H1 (cell line): ENCODE results near the gene ITPR1. TPM values are rescaled to one million over a fixed set of nuclear protein-coding genes. Genes with fewer than 3 reads are reported as not detected.

Experiments
- CTCF ChIA-PET: fragments of 300-600 bp; sonication (Branson Sonifier 250); formaldehyde crosslinking; loops from one replicate; lab custom pipeline; 2021; ENCODE audit not compliant: partially characterized antibody; lab: Charles Lee
- POLR2A ChIA-PET: fragments of 300-600 bp; sonication (Branson Sonifier 250); formaldehyde crosslinking; loops from one replicate; lab custom pipeline; 2021; ENCODE audit warnings: inconsistent platforms; ENCODE audit not compliant: partially characterized antibody; lab: Charles Lee
- DNase-seq, 2 experiments: peaks; one replicate each; pipeline versions ENCODE4 v3.0.0 to v3.0.0-alpha.2; 2010 to 2022; ENCODE audit warnings: low spot score in 2 of 2, low read depth in 1 of 2, mixed read lengths in 1 of 2
- FAIRE-seq: peaks from 2 replicates; lab custom pipeline; 2011; peaks lifted over from hg19 to GRCh38; lab: Jason Lieb, UNC
- H2AFZ ChIP-seq: 2 replicates; pipeline ENCODE4 v1.8.1; 2012; ENCODE audit warnings: low read length, inconsistent platforms
- H2AK5ac ChIP-seq: 2 replicates; pipeline ENCODE4 v1.6.1; 2013; ENCODE audit warnings: low read depth, low read length
- H2BK120ac ChIP-seq: replicated peaks from 2 replicates; pipeline ENCODE3; 2013; ENCODE audit warnings: low read depth, low read length, inconsistent platforms
- H2BK12ac ChIP-seq: 2 replicates; pipeline ENCODE4 v1.6.1; 2013; ENCODE audit warnings: low read depth, low read length
- H2BK15ac ChIP-seq: 2 replicates; pipeline ENCODE4 v1.6.1; 2013; ENCODE audit warnings: low read length
- H2BK20ac ChIP-seq: 2 replicates; pipeline ENCODE4 v1.6.1; 2013; ENCODE audit warnings: low read length
- H2BK5ac ChIP-seq: 2 replicates; pipeline ENCODE4 v1.6.1; 2013; ENCODE audit warnings: low read depth, low read length
- H3K14ac ChIP-seq: 2 replicates; pipeline ENCODE4 v1.6.1; 2013; ENCODE audit warnings: inconsistent platforms; ENCODE audit not compliant: insufficient read length
- H3K18ac ChIP-seq: 2 replicates; pipeline ENCODE4 v1.6.1; 2013; ENCODE audit warnings: low read length; ENCODE audit errors: extremely low read depth
- H3K23ac ChIP-seq: 2 replicates; pipeline ENCODE4 v1.6.1; 2013; ENCODE audit warnings: inconsistent platforms; ENCODE audit not compliant: insufficient read length
- H3K23me2 ChIP-seq: 2 replicates; pipeline ENCODE4 v1.6.1; 2013; ENCODE audit warnings: low read depth, low read length
- H3K27ac ChIP-seq: 2 replicates; pipeline ENCODE4 v1.6.1; 2011; ENCODE audit warnings: low read depth, low read length, inconsistent platforms
- H3K27me3 ChIP-seq, 4 experiments: replicated peaks in 1 of 4; 1 replicate in 1 of 4; 2 replicates in 3 of 4; pipeline versions ENCODE4 v1.6.1 to v1.8.1; 2011 to 2013; ENCODE audit warnings: low read length in 3 of 4, mild to moderate bottlenecking in 3 of 4, inconsistent platforms in 2 of 4, mixed read lengths in 2 of 4, moderate library complexity in 1 of 4; ENCODE audit not compliant: control insufficient read depth in 3 of 4, insufficient read depth in 3 of 4; ENCODE audit errors: extremely low read depth in 1 of 4
- H3K36me3 ChIP-seq, 4 experiments: 2 replicates each; pipeline versions ENCODE4 v1.6.1 to v1.8.1; 2011 to 2013; ENCODE audit warnings: mild to moderate bottlenecking in 4 of 4, low read length in 3 of 4, moderate library complexity in 2 of 4, control low read depth in 1 of 4, inconsistent platforms in 1 of 4; ENCODE audit not compliant: insufficient read depth in 4 of 4, control insufficient read depth in 2 of 4
- H3K4ac ChIP-seq: replicated peaks from 2 replicates; pipeline ENCODE3; 2013; ENCODE audit warnings: low read length, low read depth, mixed read lengths, inconsistent platforms; ENCODE audit not compliant: insufficient read length
- H3K4me1 ChIP-seq, 4 experiments: replicated peaks in 1 of 4; 1 replicate in 1 of 4; 2 replicates in 3 of 4; pipeline versions ENCODE4 v1.6.1 to v1.8.1; 2011 to 2013; ENCODE audit warnings: low read length in 3 of 4, inconsistent platforms in 2 of 4, mixed read lengths in 1 of 4; ENCODE audit not compliant: insufficient read depth in 4 of 4, control insufficient read depth in 3 of 4
- H3K4me2 ChIP-seq, 2 experiments: 2 replicates each; pipeline versions ENCODE4 v1.6.1 to v1.8.1; 2011 to 2013; ENCODE audit warnings: low read depth in 2 of 2, low read length in 2 of 2, control low read depth in 1 of 2, inconsistent platforms in 1 of 2, mild to moderate bottlenecking in 1 of 2; ENCODE audit not compliant: insufficient read depth in 1 of 2
- H3K4me3 ChIP-seq, 4 experiments: fragments of 200-600, 300-600 bp in 1 of 4; sonication (generic), shearing (Covaris generic), sonication (Bioruptor Twin) in 1 of 4; 2 replicates each; pipeline versions ENCODE4 v1.5.1 to v1.8.1; 2011 to 2016; ENCODE audit warnings: low read length in 4 of 4, low read depth in 3 of 4, control low read depth in 2 of 4, inconsistent platforms in 2 of 4, mild to moderate bottlenecking in 2 of 4, mixed read lengths in 1 of 4, moderate library complexity in 1 of 4; ENCODE audit not compliant: insufficient read depth in 2 of 4; ENCODE audit errors: extremely low read depth in 1 of 4
- H3K56ac ChIP-seq: replicated peaks from 2 replicates; pipeline ENCODE3; 2013; ENCODE audit warnings: low read depth, mild to moderate bottlenecking, mixed read lengths, low read length, inconsistent platforms; ENCODE audit not compliant: insufficient read length
- H3K79me1 ChIP-seq: 2 replicates; pipeline ENCODE4 v1.6.1; 2013; ENCODE audit warnings: low read depth, low read length, control low read depth
- H3K79me2 ChIP-seq, 2 experiments: 2 replicates each; pipeline versions ENCODE4 v1.6.1 to v1.8.1; 2012 to 2013; ENCODE audit warnings: low read length in 2 of 2, mild to moderate bottlenecking in 2 of 2, inconsistent platforms in 1 of 2; ENCODE audit not compliant: insufficient read depth in 2 of 2, control insufficient read depth in 1 of 2
- H3K9ac ChIP-seq, 4 experiments: replicated peaks in 1 of 4; 1 replicate in 1 of 4; 2 replicates in 3 of 4; pipeline versions ENCODE4 v1.6.1 to v1.8.1; 2011 to 2013; ENCODE audit warnings: low read depth in 3 of 4, low read length in 3 of 4, control low read depth in 2 of 4, mild to moderate bottlenecking in 2 of 4, moderate library complexity in 2 of 4, inconsistent platforms in 1 of 4; ENCODE audit errors: extremely low read depth in 1 of 4
- H3K9me3 ChIP-seq, 2 experiments: 2 replicates each; pipeline versions ENCODE4 v1.6.1 to v1.8.1; 2012 to 2013; ENCODE audit warnings: mild to moderate bottlenecking in 2 of 2, moderate library complexity in 2 of 2, control low read depth in 1 of 2, inconsistent platforms in 1 of 2, low read depth in 1 of 2, low read length in 1 of 2, mixed read lengths in 1 of 2; ENCODE audit not compliant: insufficient read depth in 2 of 2
- H4K20me1 ChIP-seq, 2 experiments: replicated peaks in 1 of 2; 2 replicates each; pipeline versions ENCODE3 to v1.8.1; 2011 to 2013; ENCODE audit warnings: inconsistent platforms in 2 of 2, low read length in 2 of 2, mild to moderate bottlenecking in 1 of 2; ENCODE audit not compliant: insufficient read depth in 2 of 2, control insufficient read depth in 1 of 2
- H4K5ac ChIP-seq: 2 replicates; pipeline ENCODE4 v1.6.1; 2013; ENCODE audit warnings: low read length, low read depth, mixed read lengths, inconsistent platforms; ENCODE audit not compliant: insufficient read length
- H4K8ac ChIP-seq: 2 replicates; pipeline ENCODE4 v1.8.0; 2013; ENCODE audit warnings: mild to moderate bottlenecking, moderate library complexity, low read length, inconsistent platforms; ENCODE audit not compliant: insufficient read depth; ENCODE audit errors: extremely low read depth
- H4K91ac ChIP-seq: replicated peaks from 2 replicates; pipeline ENCODE3; 2013; ENCODE audit warnings: low read length, mixed read lengths, inconsistent platforms; ENCODE audit not compliant: insufficient read length
- BACH1 ChIP-seq: IDR thresholded peaks from 2 replicates; pipeline ENCODE4 v1.6.1; 2012; ENCODE audit warnings: low read length, improper control_type of control experiment
- CHD1 ChIP-seq: IDR thresholded peaks from 2 replicates; pipeline ENCODE4 v1.6.1; 2012; ENCODE audit warnings: low read depth, low read length, improper control_type of control experiment
- CHD2 ChIP-seq: IDR thresholded peaks from 2 replicates; pipeline ENCODE4 v1.6.1; 2012; ENCODE audit warnings: low read length, improper control_type of control experiment
- EP300 ChIP-seq, 2 experiments: IDR thresholded peaks; 1 replicate in 1 of 2; 2 replicates in 1 of 2; pipeline ENCODE4 v1.6.1; 2011 to 2012; ENCODE audit warnings: low read depth in 2 of 2, low read length in 2 of 2, mild to moderate bottlenecking in 2 of 2, borderline replicate concordance in 1 of 2, inconsistent platforms in 1 of 2, moderate library complexity in 1 of 2
- EZH2 ChIP-seq: fragments of 200-600 bp; sonication (generic); IDR thresholded peaks from 2 replicates; pipeline ENCODE4 v1.7.1; 2012; ENCODE audit warnings: low read depth, mild to moderate bottlenecking, moderate library complexity, low read length, inconsistent platforms; ENCODE audit not compliant: severe bottlenecking
- HDAC2 ChIP-seq, 2 experiments: fragments of 300-600 bp in 1 of 2; sonication (generic) in 1 of 2; IDR thresholded peaks; 2 replicates each; pipeline ENCODE4 v1.6.1; 2011 to 2012; ENCODE audit warnings: low read depth in 2 of 2, low read length in 2 of 2, mild to moderate bottlenecking in 2 of 2, moderate library complexity in 2 of 2, borderline replicate concordance in 1 of 2, inconsistent platforms in 1 of 2
- MAX ChIP-seq: IDR thresholded peaks from 2 replicates; pipeline ENCODE4 v1.6.1; 2012; ENCODE audit warnings: inconsistent platforms
- SRF ChIP-seq: IDR thresholded peaks from 2 replicates; pipeline ENCODE4 v1.6.1; 2011; ENCODE audit warnings: mild to moderate bottlenecking, low read depth, low read length, moderate library complexity
- SUZ12 ChIP-seq: fragments of 200-600 bp; sonication (generic); IDR thresholded peaks from 2 replicates; pipeline ENCODE4 v1.6.1; 2012; ENCODE audit warnings: mild to moderate bottlenecking, inconsistent platforms, low read length, moderate library complexity, mixed read lengths
- TBP ChIP-seq: IDR thresholded peaks from 2 replicates; pipeline ENCODE4 v1.6.1; 2011; ENCODE audit warnings: low read depth, low read length, improper control_type of control experiment
- TCF12 ChIP-seq: IDR thresholded peaks from 2 replicates; pipeline ENCODE4 v1.6.1; 2011; ENCODE audit warnings: low read depth, mild to moderate bottlenecking, low read length
- TEAD4 ChIP-seq: IDR thresholded peaks from 2 replicates; pipeline ENCODE4 v1.6.1; 2012; ENCODE audit warnings: low read depth, low read length, inconsistent platforms, mixed read lengths
- USF2 ChIP-seq: IDR thresholded peaks from 2 replicates; pipeline ENCODE4 v1.6.1; 2011; ENCODE audit warnings: low read length, improper control_type of control experiment
- WGBS, 2 experiments: shearing (Covaris generic) in 1 of 2; methylation state at CpG; one replicate each; pipeline versions ENCODE4 v1.1.6 to v1.1.7; 2013 to 2015; ENCODE audit warnings: low lambda C conversion rate in 2 of 2, mixed read lengths in 2 of 2, inconsistent platforms in 1 of 2, low coverage in 1 of 2, missing lambda C conversion rate in 1 of 2; ENCODE audit not compliant: insufficient replicate concordance in 2 of 2, insufficient coverage in 1 of 2, insufficient read length in 1 of 2; ENCODE audit errors: extremely low coverage in 1 of 2, missing lambda C conversion rate in 1 of 2; 5-methylcytosine and 5-hydroxymethylcytosine counted together
- polyA plus RNA-seq, 7 experiments: library from polyadenylated mRNA; depleted of rRNA in 3 of 7; stranded (reverse) in 5 of 7; unstranded in 2 of 7; fragments of >200 nt in 5 of 7; fragments of 200-250 nt in 2 of 7; gene quantifications; 1 replicate in 5 of 7; 2 replicates in 1 of 7; 4 replicates in 1 of 7; pipeline versions ENCODE4 v1.2.1 to v1.2.3, GENCODE V29; 2011 to 2013; ENCODE audit warnings: missing spikeins in 2 of 7, mixed read lengths in 2 of 7
- total RNA-seq: library from RNA; stranded (reverse); fragmentation: NEBNext Ultra II Directional; extraction: Animal tissue kit (Norgen Biotek cat#: 25700); gene quantifications from 2 replicates; pipeline ENCODE4 v1.2.1, GENCODE V29; 2021

The ITPR1 gene
- total and polyA plus RNA-seq, 2 of the 8 experiments (the other 6 are each of a cell fraction or from before 2014, with no cell fraction given): 2.5 to 16.3 TPM

- H3K18ac ChIP-seq: no peak overlapping the region
- no peak overlapping the region; the same call in 1 of the 2 replicates for H2BK12ac ChIP-seq
- no peaks in the 10 kb centered on the region for H3K27me3 ChIP-seq
- H2AK5ac ChIP-seq: no peak overlapping the region
- no peak overlapping the region for H4K5ac ChIP-seq
- no peak overlapping the region for H3K9ac ChIP-seq
- DNase-seq: no peak
- no peak overlapping the region for H3K4ac ChIP-seq
- no peak overlapping the region for H3K27ac ChIP-seq
- H2BK5ac ChIP-seq: no peak overlapping the region
- POLR2A ChIA-PET: interaction anchor here (2.6 kb wide), 1 partner anchor 21 kb away, joined by 17 read pairs; the partner anchor contains the start of gene ITPR1
- H3K14ac ChIP-seq: no peak overlapping the region
- H3K4me2 ChIP-seq: no peak overlapping the region
- H3K9me3 ChIP-seq: no peaks in the 10 kb centered on the region
- H2BK20ac ChIP-seq: no peak overlapping the region
- no peak overlapping the region for H2BK120ac ChIP-seq
- no peaks in the 10 kb centered on the region for H3K79me1 ChIP-seq
- H3K4me3 ChIP-seq: no peak overlapping the region
- H3K23me2 ChIP-seq: 0 out of 2 replicates have a peak, but pooled peaks cover 2% of the 10 kb centered on the region
- 100% methylated on average over 1 of the region's 2 CpGs; no CpG with 5 or more reads in 1 of the 2 experiments for WGBS, 2 experiments
- no peak overlapping the region for H4K8ac ChIP-seq
- FAIRE-seq: no peak
- no peak overlapping the region for H3K23ac ChIP-seq
- H2AFZ ChIP-seq: no peak overlapping the region
- H4K20me1 ChIP-seq: no peaks in the 10 kb centered on the region
- CTCF ChIA-PET: interaction anchor here (1.1 kb wide), 1 partner anchor 21 kb away, joined by 3 read pairs; the partner anchor contains the start of gene ITPR1
- no peak overlapping the region for H2BK15ac ChIP-seq
- H3K79me2 ChIP-seq: no peaks in the 10 kb centered on the region
- H3K4me1 ChIP-seq: no peaks in the 10 kb centered on the region; a peak in 2 of 7 replicates
- no peak overlapping the region for H4K91ac ChIP-seq
- no peaks in the 10 kb centered on the region for H3K36me3 ChIP-seq
- no peak overlapping the region for H3K56ac ChIP-seq
- TF ChIP-seq TEAD4 (no peak), TCF12 (no peak), CHD1 (no peak), SUZ12 (no peak), EP300 (IDR thresholded peaks at IDR 0.05; ENCODE audit: borderline replicate concordance in 1 of 2, low read depth in 2 of 2, low read length in 2 of 2) (no peak), BACH1 (no peak), SRF (no peak), HDAC2 (IDR thresholded peaks at IDR 0.05; ENCODE audit: borderline replicate concordance in 1 of 2, low read depth in 2 of 2, low read length in 2 of 2) (no peak), EZH2 (no peak), MAX (no peak), CHD2 (no peak), USF2 (no peak), TBP (no peak)
Observed at GRCh38 chr3:4472312-4472711, 20.8 kb upstream of the ITPR1 start.
